MCF 10A (cell line): ENCODE data around the gene UPK1B. TPM values are rescaled to one million over a fixed set of nuclear protein-coding genes. Genes with fewer than 3 reads are reported as not detected.

Experiments used
- BruUV-seq: library from RNA; stranded (reverse); fragments of 400-500 nt; replicated peaks from 2 replicates; lab custom pipeline; 2021; lab: Mats Ljungman, UMichigan
- CTCF ChIA-PET: fragments of 300-600 bp; sonication (Branson Sonifier 250); formaldehyde crosslinking; extraction: SDS; loops from one replicate; lab custom pipeline; 2021; ENCODE audit warnings: antibody characterized with exemption, inconsistent platforms; lab: Yijun Ruan, JAX
- POLR2A ChIA-PET: fragments of 300-600, 350-650 bp; sonication (Branson Sonifier 250); formaldehyde crosslinking; extraction: SDS; loops from one replicate; lab custom pipeline; 2020; ENCODE audit warnings: antibody characterized with exemption, inconsistent platforms; lab: Yijun Ruan, JAX
- DNase-seq: peaks from one replicate; pipeline ENCODE4 v3.0.0-alpha.2; 2018; ENCODE audit not compliant: unreplicated experiment
- H3K27ac Mint-ChIP-seq: one replicate; pipeline ENCODE4 v1.8.0; 2022; ENCODE audit warnings: mild to moderate bottlenecking, low read depth, mixed read lengths; ENCODE audit not compliant: unreplicated experiment
- H3K27me3 Mint-ChIP-seq: one replicate; pipeline ENCODE4 v1.8.0; 2022; ENCODE audit warnings: mixed read lengths; ENCODE audit not compliant: insufficient read depth, unreplicated experiment
- H3K36me3 Mint-ChIP-seq: one replicate; pipeline ENCODE4 v1.8.0; 2022; ENCODE audit warnings: mild to moderate bottlenecking, moderate library complexity, mixed read lengths; ENCODE audit not compliant: insufficient read depth, unreplicated experiment
- H3K4me1 Mint-ChIP-seq: one replicate; pipeline ENCODE4 v1.8.0; 2022; ENCODE audit warnings: mixed read lengths; ENCODE audit not compliant: insufficient read depth, unreplicated experiment
- H3K4me3 Mint-ChIP-seq: one replicate; pipeline ENCODE4 v1.8.0; 2022; ENCODE audit warnings: mild to moderate bottlenecking, moderate library complexity, mixed read lengths; ENCODE audit not compliant: unreplicated experiment
- H3K9me3 Mint-ChIP-seq: one replicate; pipeline ENCODE4 v1.8.0; 2022; ENCODE audit warnings: mixed read lengths; ENCODE audit not compliant: unreplicated experiment
- intact Hi-C: fragments of 100-400 bp; cut with micrococcal nuclease; formaldehyde crosslinking; loops from 2 replicates; pipeline ENCODE4 v1.14.1; 2022
- total RNA-seq: library from RNA; stranded (reverse); gene quantifications from 2 replicates; pipeline ENCODE4 v1.2.3, GENCODE V29; 2022
- TF ChIP-seq, protein P1 (sequence below): fragments of 200-600 bp; IDR thresholded peaks from one replicate; pipeline ENCODE4 v1.8.0; 2022; ENCODE audit warnings: antibody characterized with exemption, mild to moderate bottlenecking; ENCODE audit not compliant: unreplicated experiment

The UPK1B gene
- total RNA-seq, 1 experiment from 2014 or later, result not detected

DNA sequence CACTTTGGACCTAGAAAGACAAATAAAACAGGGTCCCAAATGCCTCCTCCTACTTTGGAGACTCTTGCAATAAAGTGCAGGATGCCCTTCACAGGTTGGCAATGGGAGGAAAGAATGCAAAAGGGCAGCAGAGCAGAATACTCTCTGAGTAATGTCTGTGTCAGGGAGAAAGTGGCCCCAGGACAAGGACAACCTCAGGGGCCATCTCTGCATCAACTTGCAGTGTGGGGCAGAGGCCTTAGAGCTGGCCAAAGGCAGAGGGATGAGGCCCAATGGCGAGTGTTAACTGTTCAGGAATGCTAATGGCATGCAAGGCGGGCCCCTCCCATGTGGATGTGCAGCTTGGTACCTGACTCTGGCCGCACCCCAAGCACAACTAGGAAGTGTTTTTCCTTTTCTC, 8.4 kb downstream of the UPK1B start:
- TF ChIP-seq, protein P1, sequence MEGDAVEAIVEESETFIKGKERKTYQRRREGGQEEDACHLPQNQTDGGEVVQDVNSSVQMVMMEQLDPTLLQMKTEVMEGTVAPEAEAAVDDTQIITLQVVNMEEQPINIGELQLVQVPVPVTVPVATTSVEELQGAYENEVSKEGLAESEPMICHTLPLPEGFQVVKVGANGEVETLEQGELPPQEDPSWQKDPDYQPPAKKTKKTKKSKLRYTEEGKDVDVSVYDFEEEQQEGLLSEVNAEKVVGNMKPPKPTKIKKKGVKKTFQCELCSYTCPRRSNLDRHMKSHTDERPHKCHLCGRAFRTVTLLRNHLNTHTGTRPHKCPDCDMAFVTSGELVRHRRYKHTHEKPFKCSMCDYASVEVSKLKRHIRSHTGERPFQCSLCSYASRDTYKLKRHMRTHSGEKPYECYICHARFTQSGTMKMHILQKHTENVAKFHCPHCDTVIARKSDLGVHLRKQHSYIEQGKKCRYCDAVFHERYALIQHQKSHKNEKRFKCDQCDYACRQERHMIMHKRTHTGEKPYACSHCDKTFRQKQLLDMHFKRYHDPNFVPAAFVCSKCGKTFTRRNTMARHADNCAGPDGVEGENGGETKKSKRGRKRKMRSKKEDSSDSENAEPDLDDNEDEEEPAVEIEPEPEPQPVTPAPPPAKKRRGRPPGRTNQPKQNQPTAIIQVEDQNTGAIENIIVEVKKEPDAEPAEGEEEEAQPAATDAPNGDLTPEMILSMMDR, result no peak
- no peaks in the 10 kb centered on the region for H3K9me3 Mint-ChIP-seq
- no peaks in the 10 kb centered on the region for H3K36me3 Mint-ChIP-seq
- no peaks in the 10 kb centered on the region for H3K27me3 Mint-ChIP-seq
- peak; percentile 38 for DNase-seq
- CTCF ChIA-PET, result interaction anchor here (1.2 to 2.0 kb wide), 5 partner anchors 10 to 499 kb away, joined by 3 to 12 read pairs (median 4); partner anchors contain the start of gene TEX55
- no peak overlapping the region for H3K27ac Mint-ChIP-seq
- no peak overlapping the region for H3K4me3 Mint-ChIP-seq
- H3K4me1 Mint-ChIP-seq, result peaks cover 40% of the 10 kb centered on the region
- BruUV-seq, result no TSS peak
- POLR2A ChIA-PET, result interaction anchor here (1.5 to 2.9 kb wide), 3 partner anchors 18 to 59 kb away, joined by 3 to 12 read pairs (median 5); partner anchors contain the start of gene B4GALT4
- intact Hi-C loops, result no loop called here

DNA sequence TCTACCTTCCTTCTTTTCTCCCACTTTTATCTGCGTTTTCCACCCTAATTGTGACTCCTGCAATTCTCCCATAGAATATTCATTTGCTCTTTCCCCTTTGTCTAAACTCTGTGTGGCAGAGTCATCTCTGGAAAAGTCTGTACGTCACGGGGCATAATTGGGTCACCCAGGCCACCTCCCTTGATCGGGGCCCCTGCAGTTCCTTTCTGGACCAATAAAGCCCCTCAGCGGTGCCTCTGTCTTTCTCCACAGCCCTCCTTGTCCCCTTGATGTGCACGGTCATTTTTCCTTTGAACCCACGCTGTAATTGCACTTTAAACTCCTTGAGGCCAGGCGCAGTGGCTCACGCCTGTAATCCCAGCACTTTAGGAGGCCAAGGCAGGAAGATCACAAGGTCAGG, 10.7 kb downstream of the UPK1B start:
- H3K9me3 Mint-ChIP-seq, result no peaks in the 10 kb centered on the region
- ChIA-PET CTCF (interaction anchor here (1.2 kb wide), 1 partner anchor 57 kb away, joined by 5 read pairs; no protein-coding TSS in a partner anchor), POLR2A (interaction anchor here (1.6 kb wide), 1 partner anchor 7 kb away, joined by 4 read pairs; no protein-coding TSS in a partner anchor)
- no peak for DNase-seq
- BruUV-seq, result no TSS peak
- TF ChIP-seq, protein P1, result no peak
- no peaks in the 10 kb centered on the region for H3K36me3 Mint-ChIP-seq
- intact Hi-C loops, result no loop called here
- H3K4me1 Mint-ChIP-seq, result peaks cover 26% of the 10 kb centered on the region
- H3K27ac Mint-ChIP-seq, result no peak overlapping the region
- no peak overlapping the region for H3K4me3 Mint-ChIP-seq
- H3K27me3 Mint-ChIP-seq, result no peaks in the 10 kb centered on the region

DNA sequence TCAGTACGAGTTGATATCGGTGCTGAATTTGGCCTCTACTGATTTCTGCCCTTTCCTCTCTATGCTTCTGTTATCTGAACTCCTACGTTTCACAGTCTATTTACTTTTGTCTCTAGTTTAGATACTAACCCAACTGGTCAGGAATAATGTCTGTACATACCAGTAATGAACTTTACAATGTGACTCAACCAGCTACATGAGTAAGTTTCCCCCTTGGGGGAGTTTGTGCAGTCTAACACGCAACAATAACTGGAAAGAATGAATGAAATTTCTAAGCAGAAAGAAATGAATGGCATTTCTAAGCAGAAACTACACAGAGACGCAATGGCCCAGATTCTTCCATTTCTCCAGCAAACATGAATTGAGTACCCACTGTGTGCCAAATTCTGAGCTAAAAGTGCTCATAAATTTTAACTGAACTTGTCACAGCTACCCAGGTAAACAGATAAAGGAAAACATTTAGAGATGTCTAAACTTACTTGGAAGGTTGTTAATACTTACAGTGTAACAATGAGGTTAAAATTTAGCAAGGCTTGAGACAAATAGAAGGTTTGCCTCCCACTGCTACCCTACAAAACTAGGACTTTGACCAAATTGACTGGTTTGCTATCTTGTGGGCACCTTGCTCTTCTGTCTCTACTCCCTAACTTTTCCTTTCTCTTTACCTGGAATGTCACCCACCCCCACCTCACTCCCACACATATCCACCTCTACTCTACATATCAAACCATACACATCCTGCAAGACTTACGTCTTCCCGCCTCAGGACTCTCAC, 11.6 kb downstream of the UPK1B start:
- intact Hi-C loops, result no loop called here
- peaks cover 26% of the 10 kb centered on the region for H3K4me1 Mint-ChIP-seq

DNA sequence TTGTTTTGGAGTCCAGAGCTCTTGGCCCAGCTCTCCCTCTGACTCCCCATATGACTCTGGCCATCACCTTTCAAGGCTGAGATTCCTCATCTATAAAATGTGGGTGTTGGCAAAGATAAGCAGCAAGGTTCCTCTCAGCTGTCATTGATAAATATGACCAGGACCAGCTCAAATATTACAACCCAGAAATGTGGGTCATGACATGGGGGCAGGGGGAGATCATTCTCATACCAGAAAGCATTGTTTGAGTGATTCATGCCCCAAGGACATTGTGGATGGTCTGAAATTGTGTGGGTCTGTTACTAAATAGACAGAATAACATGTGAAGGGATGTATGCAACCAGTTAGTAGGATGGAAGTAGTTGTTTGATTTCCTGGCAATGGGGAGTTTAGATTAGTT, 13.9 kb downstream of the UPK1B start:
- no peak overlapping the region for H3K4me3 Mint-ChIP-seq
- POLR2A ChIA-PET, result no interaction called here
- no TSS peak for BruUV-seq
- TF ChIP-seq, protein P1, result no peak
- no peak overlapping the region for H3K27ac Mint-ChIP-seq
- H3K4me1 Mint-ChIP-seq, result peaks cover 18% of the 10 kb centered on the region
- H3K9me3 Mint-ChIP-seq, result no peaks in the 10 kb centered on the region
- H3K36me3 Mint-ChIP-seq, result no peaks in the 10 kb centered on the region
- intact Hi-C loops, result no loop called here
- CTCF ChIA-PET, result interaction anchor here (1.6 kb wide), 1 partner anchor 19 kb away, joined by 4 read pairs; no protein-coding TSS in a partner anchor
- no peaks in the 10 kb centered on the region for H3K27me3 Mint-ChIP-seq
- DNase-seq, result no peak

More for the DNA sequence above, 11.6 kb downstream of the UPK1B start:
- H3K36me3 Mint-ChIP-seq, result no peaks in the 10 kb centered on the region
- BruUV-seq, result no TSS peak
- TF ChIP-seq, protein P1, result no peak
- H3K9me3 Mint-ChIP-seq, result no peaks in the 10 kb centered on the region
- H3K27me3 Mint-ChIP-seq, result no peaks in the 10 kb centered on the region
- H3K4me3 Mint-ChIP-seq, result no peak overlapping the region
- ChIA-PET CTCF (interaction anchor here (0.6 to 1.2 kb wide), 4 partner anchors 40 to 301 kb away, joined by 3 to 5 read pairs (median 3); no protein-coding TSS in a partner anchor), POLR2A (interaction anchor here (1.6 kb wide), 1 partner anchor 8 kb away, joined by 4 read pairs; no protein-coding TSS in a partner anchor)
- H3K27ac Mint-ChIP-seq, result peak overlapping the region; percentile 24
- DNase-seq, result peak; percentile 45
